ENCODE results near the gene MAN1A1. TPM values are rescaled to one million over a fixed set of nuclear protein-coding genes. Genes with fewer than 3 reads are reported as not detected.

The MAN1A1 gene
- total and polyA plus RNA-seq, 2 of the 8 experiments (the other 6 are each of a cell fraction or from before 2014, with no cell fraction given) = 1.8 to 5.4 TPM

- H3K23ac ChIP-seq (ENCODE audit: insufficient read length) = no peak overlapping the region
- no peak overlapping the region for H3K4ac ChIP-seq (replicated peaks; ENCODE audit: insufficient read length, low read depth, low read length)
- H2BK12ac ChIP-seq (ENCODE audit: low read depth, low read length) = no peak overlapping the region
- no peak overlapping the region for H2BK5ac ChIP-seq (ENCODE audit: low read depth, low read length)
- no peak overlapping the region for H3K4me3 ChIP-seq (ENCODE audit: extremely low read depth in 1 of 4, insufficient read depth in 2 of 4, low read depth in 3 of 4, low read length in 4 of 4)
- H3K9me3 ChIP-seq (ENCODE audit: insufficient read depth in 2 of 2, low read depth in 1 of 2, low read length in 1 of 2) = no peaks in the 10 kb centered on the region
- no peaks in the 10 kb centered on the region for H3K27me3 ChIP-seq (replicated peaks in 1 of 4; ENCODE audit: control insufficient read depth in 3 of 4, extremely low read depth in 1 of 4, insufficient read depth in 3 of 4, low read length in 3 of 4)
- 94% methylated on average over 2 of the region's 2 CpGs; no CpG with 5 or more reads in 1 of the 2 experiments for WGBS, 2 experiments (ENCODE audit: extremely low coverage in 1 of 2, insufficient coverage in 1 of 2, insufficient read length in 1 of 2, insufficient replicate concordance in 2 of 2, low coverage in 1 of 2, low lambda C conversion rate in 2 of 2, missing lambda C conversion rate in 1 of 2)
- H3K79me1 ChIP-seq (ENCODE audit: low read depth, low read length) = no peaks in the 10 kb centered on the region
- FAIRE-seq (no peak), DNase-seq (ENCODE audit: low read depth in 1 of 2, low spot score in 2 of 2) (no peak)
- no peak for TF ChIP-seq SRF (IDR thresholded peaks at IDR 0.05; ENCODE audit: low read depth, low read length)
- no peak for TF ChIP-seq SUZ12 (IDR thresholded peaks at IDR 0.05; ENCODE audit: low read length)
- TF ChIP-seq TAF7 (optimal IDR thresholded peaks at IDR 0.05; ENCODE audit: borderline replicate concordance, low read depth, low read length) = no peak
- CTCF ChIA-PET (ENCODE audit: partially characterized antibody) = interaction anchor here (1.2 to 3.3 kb wide), 3 partner anchors 9 to 176 kb away, joined by 3 to 20 read pairs (median 6); no protein-coding TSS in a partner anchor
- H2BK20ac ChIP-seq (ENCODE audit: low read length) = no peak overlapping the region
- H2AK5ac ChIP-seq (ENCODE audit: low read depth, low read length) = no peak overlapping the region
- H3K4me1 ChIP-seq (replicated peaks in 1 of 4; ENCODE audit: control insufficient read depth in 3 of 4, insufficient read depth in 4 of 4, low read length in 3 of 4) = no peaks in the 10 kb centered on the region
- H2AFZ ChIP-seq (ENCODE audit: low read length) = no peak overlapping the region
- no peak overlapping the region for H2BK120ac ChIP-seq (replicated peaks; ENCODE audit: low read depth, low read length)
- H4K8ac ChIP-seq (ENCODE audit: extremely low read depth, insufficient read depth, low read length) = no peak overlapping the region
- H3K9ac ChIP-seq (replicated peaks in 1 of 4; ENCODE audit: extremely low read depth in 1 of 4, low read depth in 3 of 4, low read length in 3 of 4) = no peak overlapping the region
- no peak overlapping the region for H3K27ac ChIP-seq (ENCODE audit: low read depth, low read length)
- H2BK15ac ChIP-seq (ENCODE audit: low read length) = no peak overlapping the region
- H4K20me1 ChIP-seq (replicated peaks in 1 of 2; ENCODE audit: control insufficient read depth in 1 of 2, insufficient read depth in 2 of 2, low read length in 2 of 2) = no peaks in the 10 kb centered on the region
- H3K36me3 ChIP-seq (ENCODE audit: control insufficient read depth in 2 of 4, insufficient read depth in 4 of 4, low read length in 3 of 4) = no peaks in the 10 kb centered on the region
- no peak overlapping the region for H4K91ac ChIP-seq (replicated peaks; ENCODE audit: insufficient read length, low read length)
- H3K4me2 ChIP-seq (ENCODE audit: insufficient read depth in 1 of 2, low read depth in 2 of 2, low read length in 2 of 2) = no peak overlapping the region
- no peaks in the 10 kb centered on the region for H3K23me2 ChIP-seq (ENCODE audit: low read depth, low read length)
- no peak overlapping the region for H3K56ac ChIP-seq (replicated peaks; ENCODE audit: insufficient read length, low read depth, low read length)
- H4K5ac ChIP-seq (ENCODE audit: insufficient read length, low read depth, low read length) = no peak overlapping the region
- H3K79me2 ChIP-seq (ENCODE audit: control insufficient read depth in 1 of 2, insufficient read depth in 2 of 2, low read length in 2 of 2) = no peaks in the 10 kb centered on the region
- no peak overlapping the region for H3K14ac ChIP-seq (ENCODE audit: insufficient read length)
- POLR2A ChIA-PET (ENCODE audit: partially characterized antibody) = no interaction called here
- no peak overlapping the region for H3K18ac ChIP-seq (ENCODE audit: extremely low read depth, low read length)
These were observed 24.8 kb downstream of the MAN1A1 start for GRCh38 chr6:119324718-119325117.
